ENCODE measurements around the gene PEPD.

The PEPD gene

DNA sequence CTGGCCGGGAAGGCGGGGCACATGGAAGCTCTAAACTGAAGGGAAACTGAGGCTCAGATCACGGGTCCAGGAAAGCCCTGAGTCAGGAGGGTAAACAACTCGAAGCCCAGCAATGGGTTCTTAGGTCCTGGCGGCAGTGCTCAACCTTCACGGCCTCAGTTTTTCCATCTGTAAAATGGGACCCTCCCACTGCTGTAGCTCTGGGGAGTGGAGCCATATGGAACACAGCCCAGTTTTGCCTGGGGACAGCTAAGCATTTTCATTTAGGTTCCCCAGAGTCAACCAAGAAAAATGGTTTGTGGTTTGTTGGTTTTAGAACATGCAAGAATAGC, 117.7 kb downstream of the PEPD start:
- H3K9me3 ChIP-seq (ENCODE audit: insufficient read depth, low read depth, low read length), result no peaks in the 10 kb centered on the region
- H4K20me1 ChIP-seq (ENCODE audit: insufficient read depth, low read length, poor library complexity, severe bottlenecking), result no peaks in the 10 kb centered on the region
- H3K4me3 ChIP-seq (ENCODE audit: low read length, poor library complexity, severe bottlenecking), result no peak overlapping the region
- no peak overlapping the region for H3K4me2 ChIP-seq (ENCODE audit: low read depth, low read length, poor library complexity, severe bottlenecking)
- no peaks in the 10 kb centered on the region for H3K36me3 ChIP-seq (ENCODE audit: insufficient read depth, low read length)
- H3K4me1 ChIP-seq (ENCODE audit: insufficient read depth, low read length, poor library complexity, severe bottlenecking), result no peaks in the 10 kb centered on the region
- no peaks in the 10 kb centered on the region for H3K9me2 ChIP-seq (replicated peaks; ENCODE audit: low read depth, low read length)
- TF ChIP-seq, protein P1, sequence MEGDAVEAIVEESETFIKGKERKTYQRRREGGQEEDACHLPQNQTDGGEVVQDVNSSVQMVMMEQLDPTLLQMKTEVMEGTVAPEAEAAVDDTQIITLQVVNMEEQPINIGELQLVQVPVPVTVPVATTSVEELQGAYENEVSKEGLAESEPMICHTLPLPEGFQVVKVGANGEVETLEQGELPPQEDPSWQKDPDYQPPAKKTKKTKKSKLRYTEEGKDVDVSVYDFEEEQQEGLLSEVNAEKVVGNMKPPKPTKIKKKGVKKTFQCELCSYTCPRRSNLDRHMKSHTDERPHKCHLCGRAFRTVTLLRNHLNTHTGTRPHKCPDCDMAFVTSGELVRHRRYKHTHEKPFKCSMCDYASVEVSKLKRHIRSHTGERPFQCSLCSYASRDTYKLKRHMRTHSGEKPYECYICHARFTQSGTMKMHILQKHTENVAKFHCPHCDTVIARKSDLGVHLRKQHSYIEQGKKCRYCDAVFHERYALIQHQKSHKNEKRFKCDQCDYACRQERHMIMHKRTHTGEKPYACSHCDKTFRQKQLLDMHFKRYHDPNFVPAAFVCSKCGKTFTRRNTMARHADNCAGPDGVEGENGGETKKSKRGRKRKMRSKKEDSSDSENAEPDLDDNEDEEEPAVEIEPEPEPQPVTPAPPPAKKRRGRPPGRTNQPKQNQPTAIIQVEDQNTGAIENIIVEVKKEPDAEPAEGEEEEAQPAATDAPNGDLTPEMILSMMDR (conservative IDR thresholded peaks at IDR 0.05; ENCODE audit: low read length), result no peak
- TF ChIP-seq EZH2phosphoT487 (IDR thresholded peaks at IDR 0.05; ENCODE audit: borderline replicate concordance), result no peak
- H3K27me3 ChIP-seq (ENCODE audit: insufficient read depth, low read length, poor library complexity, severe bottlenecking), result no peaks in the 10 kb centered on the region
- H2AFZ ChIP-seq (ENCODE audit: low read length), result no peak overlapping the region
- H3F3A ChIP-seq (ENCODE audit: low read depth), result no peaks in the 10 kb centered on the region
- H3K9ac ChIP-seq (ENCODE audit: low read depth, low read length, poor library complexity, severe bottlenecking), result no peak overlapping the region
- H3K79me2 ChIP-seq (ENCODE audit: insufficient read depth, low read length), result no peaks in the 10 kb centered on the region

DNA sequence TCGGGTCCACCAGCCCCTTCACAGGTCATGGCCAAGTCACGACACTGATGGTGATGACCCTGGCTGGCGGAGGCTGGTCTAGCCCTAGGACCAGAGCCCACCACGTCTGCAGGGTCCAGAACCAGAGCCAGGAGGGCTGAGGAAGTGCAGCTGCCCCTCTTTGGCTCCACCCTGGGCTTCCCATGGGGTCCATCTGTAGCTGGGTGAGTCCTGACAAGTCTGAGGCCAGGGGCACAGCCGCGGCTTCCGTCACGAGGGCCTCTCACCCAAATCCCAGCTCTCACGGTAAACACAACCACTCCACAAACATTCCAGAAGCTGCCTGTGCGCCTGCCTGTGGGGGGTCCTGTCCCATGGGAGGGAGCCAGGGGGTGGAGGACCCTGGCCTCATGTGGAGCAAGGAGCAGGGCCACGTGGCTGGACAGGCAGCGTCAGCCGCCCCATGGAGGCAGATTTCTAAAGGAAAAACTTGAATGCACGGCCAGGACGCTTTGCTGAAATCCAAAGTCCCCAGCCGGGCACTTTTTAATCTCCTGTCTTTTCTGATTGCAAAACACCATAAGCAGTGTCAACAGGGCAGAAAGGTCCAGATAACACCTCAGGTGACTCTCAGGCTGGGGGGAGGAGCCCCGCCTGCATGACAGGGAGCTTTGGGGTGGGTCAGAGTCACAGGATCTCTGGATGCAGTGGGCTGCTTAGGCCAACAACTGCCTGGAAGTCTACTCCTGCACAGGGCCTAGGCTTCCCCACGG, 118.2 kb downstream of the PEPD start:
- Histone ChIP-seq H3K4me1 (ENCODE audit: insufficient read depth, low read length, poor library complexity, severe bottlenecking) (no peaks in the 10 kb centered on the region), H3K9me3 (ENCODE audit: insufficient read depth, low read depth, low read length) (no peaks in the 10 kb centered on the region), H2AFZ (ENCODE audit: low read length) (no peak overlapping the region), H3K27me3 (ENCODE audit: insufficient read depth, low read length, poor library complexity, severe bottlenecking) (no peaks in the 10 kb centered on the region), H3K4me3 (ENCODE audit: low read length, poor library complexity, severe bottlenecking) (no peak overlapping the region), H3K4me2 (ENCODE audit: low read depth, low read length, poor library complexity, severe bottlenecking) (no peak overlapping the region), H3K36me3 (ENCODE audit: insufficient read depth, low read length) (no peaks in the 10 kb centered on the region), H3F3A (ENCODE audit: low read depth) (no peaks in the 10 kb centered on the region), H4K20me1 (ENCODE audit: insufficient read depth, low read length, poor library complexity, severe bottlenecking) (no peaks in the 10 kb centered on the region), H3K79me2 (ENCODE audit: insufficient read depth, low read length) (no peaks in the 10 kb centered on the region), H3K9ac (ENCODE audit: low read depth, low read length, poor library complexity, severe bottlenecking) (no peak overlapping the region), H3K9me2 (replicated peaks; ENCODE audit: low read depth, low read length) (no peaks in the 10 kb centered on the region)
- no peak for TF ChIP-seq EZH2phosphoT487 (IDR thresholded peaks at IDR 0.05; ENCODE audit: borderline replicate concordance)
- TF ChIP-seq, protein P1 (conservative IDR thresholded peaks at IDR 0.05; ENCODE audit: low read length), result no peak

DNA sequence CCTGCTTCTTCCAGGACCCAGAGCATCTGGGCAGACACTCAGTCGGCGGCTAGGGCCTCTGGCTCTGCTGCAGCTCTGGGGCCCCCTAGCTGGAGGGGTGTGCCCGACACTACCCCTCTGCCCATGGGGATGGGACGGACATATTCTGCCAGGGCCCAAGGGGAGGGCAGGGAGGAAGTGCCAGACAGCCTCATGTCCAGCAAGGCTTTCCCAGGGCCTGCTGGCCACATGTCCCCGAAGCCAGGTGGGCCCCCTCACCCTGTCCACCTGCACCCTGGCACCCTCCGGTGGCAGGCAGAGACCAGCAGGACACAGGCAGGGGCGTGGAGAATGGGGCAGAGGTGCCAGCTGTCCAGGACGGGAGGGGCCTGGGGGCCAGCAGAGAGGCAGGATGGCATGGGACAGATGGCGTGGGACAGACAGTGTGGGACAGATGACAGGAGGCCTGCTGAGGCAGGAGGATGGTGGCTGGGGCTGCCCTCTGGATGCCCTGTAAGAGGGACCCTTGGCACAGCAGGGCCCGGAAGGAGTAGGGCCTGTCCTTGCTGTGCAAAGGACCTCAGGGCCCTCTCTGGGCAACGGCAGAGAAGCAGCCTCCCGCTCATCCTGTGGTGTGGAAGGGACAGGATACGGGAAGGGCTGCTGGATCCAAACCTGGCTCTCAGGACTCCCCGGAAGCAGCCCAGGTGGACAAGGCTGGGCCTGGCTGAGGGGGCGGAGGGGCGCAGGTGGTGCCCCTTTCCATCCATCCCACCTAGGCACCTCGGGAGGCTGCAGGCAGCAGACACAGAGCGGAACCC, 119.0 kb downstream of the PEPD start:
- TF ChIP-seq, protein P1 (conservative IDR thresholded peaks at IDR 0.05; ENCODE audit: low read length), result peak; percentile 55
- TF ChIP-seq EZH2phosphoT487 (IDR thresholded peaks at IDR 0.05; ENCODE audit: borderline replicate concordance), result no peak
- Histone ChIP-seq H3K9ac (ENCODE audit: low read depth, low read length, poor library complexity, severe bottlenecking) (no peak overlapping the region), H3K9me3 (ENCODE audit: insufficient read depth, low read depth, low read length) (no peaks in the 10 kb centered on the region)

More for the DNA sequence above, 119.0 kb downstream of the PEPD start:
- no peak overlapping the region for H3K4me3 ChIP-seq (ENCODE audit: low read length, poor library complexity, severe bottlenecking)
- H3K4me2 ChIP-seq (ENCODE audit: low read depth, low read length, poor library complexity, severe bottlenecking), result no peak overlapping the region
- H3K79me2 ChIP-seq (ENCODE audit: insufficient read depth, low read length), result no peaks in the 10 kb centered on the region
- no peaks in the 10 kb centered on the region for H3K9me2 ChIP-seq (replicated peaks; ENCODE audit: low read depth, low read length)
- no peak overlapping the region for H2AFZ ChIP-seq (ENCODE audit: low read length)
- no peaks in the 10 kb centered on the region for H3K36me3 ChIP-seq (ENCODE audit: insufficient read depth, low read length)
- no peaks in the 10 kb centered on the region for H3K27me3 ChIP-seq (ENCODE audit: insufficient read depth, low read length, poor library complexity, severe bottlenecking)
- H4K20me1 ChIP-seq (ENCODE audit: insufficient read depth, low read length, poor library complexity, severe bottlenecking), result no peaks in the 10 kb centered on the region
- H3F3A ChIP-seq (ENCODE audit: low read depth), result no peaks in the 10 kb centered on the region
- H3K4me1 ChIP-seq (ENCODE audit: insufficient read depth, low read length, poor library complexity, severe bottlenecking), result no peaks in the 10 kb centered on the region
